ENCODE results near the gene MAP3K3. TPM values are rescaled to one million over a fixed set of nuclear protein-coding genes. Genes with fewer than 3 reads are reported as not detected.

MAP3K3 gene
- polyA plus RNA-seq, 1 donor from 2014 or later = 16.6 TPM

GRCh38 chr17:63680700-63681099 lies 58.5 kb downstream of the MAP3K3 start:
- no peak overlapping the region for H3K9ac ChIP-seq (ENCODE audit: low read length)
- TF ChIP-seq RAD21 (conservative IDR thresholded peaks at IDR 0.05) (no peak), EP300 (conservative IDR thresholded peaks at IDR 0.05; ENCODE audit: poor library complexity, severe bottlenecking) (no peak), MXI1 (conservative IDR thresholded peaks at IDR 0.05; ENCODE audit: poor library complexity, severe bottlenecking) (no peak), SMC3 (conservative IDR thresholded peaks at IDR 0.05; ENCODE audit: poor library complexity) (no peak), REST (IDR thresholded peaks at IDR 0.05; ENCODE audit: borderline replicate concordance) (no peak), TAF1 (IDR thresholded peaks at IDR 0.05; ENCODE audit: low read depth) (no peak), CTCF (IDR thresholded peaks at IDR 0.05; ENCODE audit: poor library complexity, severe bottlenecking) (no peak), POLR2AphosphoS5 (IDR thresholded peaks at IDR 0.05) (no peak), EZH2 (IDR thresholded peaks at IDR 0.05; ENCODE audit: borderline replicate concordance, insufficient read depth, low read length, poor library complexity, severe bottlenecking) (no peak)
- H3K4me3 ChIP-seq (ENCODE audit: low read length) = no peak overlapping the region

GRCh38 chr17:63681530-63681929 lies 59.3 kb downstream of the MAP3K3 start:
- Histone ChIP-seq H2AFZ (ENCODE audit: low read depth, low read length) (no peak overlapping the region), H3K4me3 (ENCODE audit: low read length) (no peak overlapping the region), H3K27me3 (ENCODE audit: insufficient read depth, low read depth, low read length) (no peaks in the 10 kb centered on the region), H3F3A (ENCODE audit: insufficient read depth, low read length, poor library complexity, severe bottlenecking) (no peaks in the 10 kb centered on the region), H3K36me3 (ENCODE audit: insufficient read depth, low read length) (peaks cover 4% of the 10 kb centered on the region), H3K79me2 (replicated peaks; ENCODE audit: insufficient read depth, low read length) (no peaks in the 10 kb centered on the region), H3K27ac (ENCODE audit: low read length) (no peak overlapping the region), H3K9me2 (ENCODE audit: insufficient read depth, low read length) (no peaks in the 10 kb centered on the region), H3K9ac (ENCODE audit: low read length) (no peak overlapping the region), H4K20me1 (ENCODE audit: insufficient read depth) (no peaks in the 10 kb centered on the region), H3K9me3 (ENCODE audit: low read length) (no peaks in the 10 kb centered on the region), H3K4me2 (ENCODE audit: low read length) (no peak overlapping the region)
- TF ChIP-seq EP300 (conservative IDR thresholded peaks at IDR 0.05; ENCODE audit: poor library complexity, severe bottlenecking) = no peak
- no peak for TF ChIP-seq CTCF (IDR thresholded peaks at IDR 0.05; ENCODE audit: poor library complexity, severe bottlenecking)
- no peak for TF ChIP-seq SMC3 (conservative IDR thresholded peaks at IDR 0.05; ENCODE audit: poor library complexity)
- TF ChIP-seq POLR2AphosphoS5 (IDR thresholded peaks at IDR 0.05) = no peak
- TF ChIP-seq TAF1 (IDR thresholded peaks at IDR 0.05; ENCODE audit: low read depth) = no peak
- TF ChIP-seq EZH2 (IDR thresholded peaks at IDR 0.05; ENCODE audit: borderline replicate concordance, insufficient read depth, low read length, poor library complexity, severe bottlenecking) = no peak

More at GRCh38 chr17:63680700-63681099, 58.5 kb downstream of the MAP3K3 start:
- Histone ChIP-seq H2AFZ (ENCODE audit: low read depth, low read length) (no peak overlapping the region), H3K36me3 (ENCODE audit: insufficient read depth, low read length) (peaks cover 4% of the 10 kb centered on the region), H3K27ac (ENCODE audit: low read length) (no peak overlapping the region), H3K4me2 (ENCODE audit: low read length) (no peak overlapping the region), H3K27me3 (ENCODE audit: insufficient read depth, low read depth, low read length) (no peaks in the 10 kb centered on the region), H4K20me1 (ENCODE audit: insufficient read depth) (no peaks in the 10 kb centered on the region), H3F3A (ENCODE audit: insufficient read depth, low read length, poor library complexity, severe bottlenecking) (no peaks in the 10 kb centered on the region), H3K9me3 (ENCODE audit: low read length) (no peaks in the 10 kb centered on the region), H3K79me2 (replicated peaks; ENCODE audit: insufficient read depth, low read length) (no peaks in the 10 kb centered on the region), H3K9me2 (ENCODE audit: insufficient read depth, low read length) (no peaks in the 10 kb centered on the region)
